GM21447 (cell line): ENCODE measurements around the gene MRM2.

Source experiments
- ATAC-seq: cut with Tn5 transposase; IDR thresholded peaks from one replicate; pipeline ENCODE4 v1.9.1; 2021; ENCODE audit not compliant: unreplicated experiment

MRM2 gene

DNA sequence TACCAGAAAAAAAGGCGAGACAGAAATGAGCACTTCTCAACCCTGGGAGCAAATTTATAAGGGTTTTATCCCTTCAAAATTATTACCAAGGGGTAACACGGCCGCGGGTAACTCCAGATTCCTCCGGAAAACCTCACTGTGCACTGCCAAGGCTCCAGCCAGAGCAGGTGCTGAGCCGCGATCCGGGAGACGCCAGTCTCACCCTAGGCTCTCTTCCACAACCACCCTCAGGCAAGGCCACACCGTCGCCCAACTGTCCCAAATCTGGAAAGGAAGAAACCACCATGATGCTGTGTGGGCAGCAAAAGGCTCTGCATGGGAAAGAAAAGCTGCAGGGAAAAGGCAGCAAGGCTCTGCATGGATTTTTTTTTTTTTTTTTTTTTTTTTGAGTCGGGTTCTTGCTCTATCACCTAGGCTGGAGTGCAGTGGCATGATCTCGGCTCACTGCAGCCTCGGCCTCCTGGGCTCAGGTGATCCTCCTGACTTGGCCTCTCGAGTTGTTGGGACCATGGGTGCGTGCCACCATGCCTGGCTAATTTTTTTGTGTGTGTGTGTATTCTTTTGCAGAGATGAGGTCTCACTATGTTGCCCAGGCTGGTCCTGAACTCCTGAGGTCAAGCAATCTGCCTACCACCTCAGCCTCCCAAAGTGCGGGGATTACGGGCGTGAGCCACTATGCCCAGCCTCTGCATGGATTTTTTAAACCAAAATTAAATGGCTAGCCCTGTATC, 48.3 kb downstream of the MRM2 start:
- no peak for ATAC-seq

DNA sequence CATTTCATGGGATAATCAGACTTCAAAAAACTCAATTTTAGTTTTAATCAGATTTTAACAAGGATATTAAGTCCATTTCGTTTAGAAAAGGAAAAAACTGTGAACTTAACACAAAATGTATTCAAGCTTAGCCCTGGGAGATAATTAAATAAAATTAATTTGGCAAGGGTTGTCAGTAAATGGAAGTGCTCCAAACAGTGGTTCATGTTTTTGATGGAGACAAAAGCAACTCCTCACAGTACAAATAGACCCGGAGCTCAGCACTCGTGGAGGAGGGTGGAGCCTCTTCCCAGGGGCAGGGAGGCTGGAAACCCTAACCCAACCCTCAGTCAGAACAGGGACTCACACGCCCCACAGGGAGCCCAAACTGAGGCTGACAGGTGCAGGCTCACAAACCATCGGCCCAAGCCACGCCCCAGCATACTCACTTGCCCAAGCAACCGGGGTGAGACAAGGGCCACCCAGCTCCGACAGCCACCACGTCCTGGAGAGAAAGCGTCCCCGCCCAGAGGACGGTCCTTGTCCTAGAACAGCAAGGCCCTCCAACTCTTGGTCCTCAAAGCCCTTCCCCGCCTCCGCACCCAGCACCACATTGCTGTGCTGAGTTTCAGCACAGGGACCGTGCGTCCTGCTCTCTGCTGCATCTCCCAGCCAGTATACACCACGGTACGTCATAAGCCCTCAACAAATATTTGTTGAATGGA, 49.0 kb downstream of the MRM2 start:
- ATAC-seq: no peak

DNA sequence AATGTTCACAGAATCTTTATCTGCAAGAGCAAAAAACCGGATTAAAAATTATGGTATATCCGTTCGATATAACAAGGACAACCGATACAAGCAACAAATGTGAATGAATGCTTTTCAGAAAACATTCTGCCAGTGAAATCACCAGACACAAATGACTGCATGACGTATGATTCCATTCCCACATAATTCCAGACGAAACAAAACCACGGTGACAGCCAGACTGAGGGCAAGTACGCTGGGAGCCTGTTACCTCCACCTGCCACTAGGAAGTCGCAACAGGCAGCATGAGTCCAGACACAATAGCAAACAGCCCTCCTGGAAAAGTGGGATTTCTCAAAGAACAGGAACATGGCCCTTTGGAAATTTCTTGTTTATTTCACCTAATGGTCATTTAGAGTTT, 51.0 kb downstream of the MRM2 start:
- ATAC-seq: no peak

DNA sequence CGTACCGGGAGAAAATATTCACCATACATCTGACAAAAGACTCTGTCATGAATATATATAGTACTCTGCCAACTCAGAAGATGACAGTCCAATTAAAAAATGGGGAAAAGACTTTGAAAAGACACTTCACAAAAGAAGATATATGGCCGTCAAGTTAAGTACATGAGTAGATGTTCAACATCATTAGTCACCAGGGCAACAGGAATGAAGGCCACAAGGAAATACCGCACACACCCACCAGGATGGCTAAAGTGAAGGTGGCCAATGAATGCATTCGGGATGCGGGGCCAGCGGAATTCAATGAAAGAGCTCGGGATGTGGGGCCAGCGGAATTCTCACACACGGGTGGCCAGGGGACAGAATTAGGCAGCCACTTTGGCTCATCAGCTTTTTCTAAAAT, 51.5 kb downstream of the MRM2 start:
- ATAC-seq: no peak

DNA sequence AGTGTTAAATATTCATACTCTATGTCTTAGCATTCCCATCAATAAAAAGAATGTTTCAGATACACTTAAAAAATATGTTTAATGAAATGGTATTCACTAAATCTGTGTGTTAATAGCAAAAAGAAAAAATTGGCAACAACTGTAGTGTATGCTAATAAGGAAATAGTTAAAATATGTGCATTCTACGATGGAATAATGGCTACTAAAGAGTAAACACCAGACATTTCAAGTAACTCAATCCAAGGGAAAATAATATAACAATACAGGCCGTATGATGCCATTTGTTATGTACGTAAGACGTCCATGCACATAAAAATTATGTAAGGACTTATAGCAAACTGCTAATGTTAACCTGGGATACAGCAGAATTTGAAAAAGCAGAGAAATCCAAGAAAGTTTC, 55.8 kb downstream of the MRM2 start:
- ATAC-seq: no peak

DNA sequence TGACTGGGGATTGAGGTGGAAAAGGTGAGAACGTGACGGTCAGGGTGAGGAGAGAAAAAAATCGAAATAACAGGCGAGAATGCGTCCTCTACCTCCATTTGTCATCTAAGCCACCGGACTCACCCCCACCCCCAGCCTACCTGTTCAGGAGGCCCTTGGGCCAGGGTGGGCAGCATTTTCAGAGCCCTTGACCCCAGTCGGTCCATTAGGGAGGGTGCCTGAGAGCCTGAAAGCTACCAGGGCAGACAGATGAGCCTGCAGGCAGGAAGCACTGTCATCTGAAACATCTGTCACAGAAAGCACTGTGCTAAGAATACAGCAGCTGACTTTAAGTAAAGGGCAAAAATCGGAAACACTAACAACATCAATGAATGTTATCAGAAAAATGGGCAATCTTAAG, 56.3 kb downstream of the MRM2 start:
- no peak for ATAC-seq
